ENCODE results near the gene KRT84. TPM values are rescaled to one million over a fixed set of nuclear protein-coding genes. Genes with fewer than 3 reads are reported as not detected.

The KRT84 gene, protein sequence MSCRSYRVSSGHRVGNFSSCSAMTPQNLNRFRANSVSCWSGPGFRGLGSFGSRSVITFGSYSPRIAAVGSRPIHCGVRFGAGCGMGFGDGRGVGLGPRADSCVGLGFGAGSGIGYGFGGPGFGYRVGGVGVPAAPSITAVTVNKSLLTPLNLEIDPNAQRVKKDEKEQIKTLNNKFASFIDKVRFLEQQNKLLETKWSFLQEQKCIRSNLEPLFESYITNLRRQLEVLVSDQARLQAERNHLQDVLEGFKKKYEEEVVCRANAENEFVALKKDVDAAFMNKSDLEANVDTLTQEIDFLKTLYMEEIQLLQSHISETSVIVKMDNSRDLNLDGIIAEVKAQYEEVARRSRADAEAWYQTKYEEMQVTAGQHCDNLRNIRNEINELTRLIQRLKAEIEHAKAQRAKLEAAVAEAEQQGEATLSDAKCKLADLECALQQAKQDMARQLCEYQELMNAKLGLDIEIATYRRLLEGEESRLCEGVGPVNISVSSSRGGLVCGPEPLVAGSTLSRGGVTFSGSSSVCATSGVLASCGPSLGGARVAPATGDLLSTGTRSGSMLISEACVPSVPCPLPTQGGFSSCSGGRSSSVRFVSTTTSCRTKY
- total RNA-seq (2022; extraction: Qiagen RNA extraction), result not detected in 5 replicates

DNA sequence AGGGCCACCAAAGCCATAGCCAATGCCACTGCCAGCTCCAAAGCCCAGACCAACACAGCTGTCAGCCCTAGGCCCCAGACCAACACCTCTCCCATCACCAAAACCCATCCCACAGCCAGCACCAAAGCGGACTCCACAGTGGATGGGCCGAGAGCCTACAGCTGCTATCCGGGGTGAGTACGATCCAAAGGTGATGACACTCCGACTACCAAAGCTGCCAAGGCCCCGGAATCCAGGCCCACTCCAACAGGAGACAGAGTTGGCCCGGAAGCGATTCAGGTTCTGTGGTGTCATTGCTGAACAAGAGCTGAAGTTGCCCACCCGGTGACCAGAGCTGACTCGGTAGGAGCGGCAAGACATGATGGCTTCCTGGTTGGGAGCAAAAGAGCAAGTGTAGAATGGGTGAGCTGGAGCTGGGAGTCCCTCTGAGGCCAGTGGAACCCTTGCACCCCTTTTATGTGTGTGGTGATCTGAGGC lies at the start of gene KRT84:
KRT84 (minus strand) TSS at position 427 of the 477 bp plus-strand sequence; CDS start at position 360, 67 bp downstream.

DNA sequence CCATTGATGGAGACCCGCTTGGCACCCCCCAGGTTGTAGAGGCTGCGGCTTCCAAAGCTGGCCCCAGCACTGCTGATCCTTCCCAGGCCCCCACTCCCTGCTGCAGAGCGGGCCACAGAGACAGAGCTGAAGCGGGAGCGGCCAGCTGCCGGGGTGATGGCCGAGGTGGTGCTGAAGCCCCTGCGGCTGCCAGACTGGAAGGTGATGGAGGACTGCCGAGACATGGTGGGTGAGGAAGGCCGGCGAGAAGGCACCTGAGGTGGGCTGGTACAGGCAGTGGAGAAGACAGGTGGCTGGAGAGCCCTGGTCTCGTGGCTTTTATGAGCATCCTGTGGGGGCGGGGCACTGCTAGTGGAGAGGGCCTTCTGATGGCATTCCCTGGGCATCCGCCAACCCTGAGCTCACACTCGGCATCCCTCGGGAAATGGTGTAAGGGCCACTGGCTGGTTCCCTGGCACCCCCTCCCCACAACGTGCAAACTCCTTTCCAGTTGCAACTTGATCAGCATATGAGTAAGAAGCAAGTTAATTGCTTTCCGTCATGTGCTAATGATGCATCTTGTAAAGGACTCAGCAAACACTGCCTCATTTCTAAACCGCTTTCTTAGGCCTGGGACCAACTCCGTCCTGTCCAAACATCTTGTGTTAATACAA lies 48.8 kb upstream of the KRT84 start, which contains the start of gene KRT75:
KRT75 (minus strand) TSS at position 291 of the 653 bp plus-strand sequence; CDS start at position 224, 67 bp downstream.

DNA sequence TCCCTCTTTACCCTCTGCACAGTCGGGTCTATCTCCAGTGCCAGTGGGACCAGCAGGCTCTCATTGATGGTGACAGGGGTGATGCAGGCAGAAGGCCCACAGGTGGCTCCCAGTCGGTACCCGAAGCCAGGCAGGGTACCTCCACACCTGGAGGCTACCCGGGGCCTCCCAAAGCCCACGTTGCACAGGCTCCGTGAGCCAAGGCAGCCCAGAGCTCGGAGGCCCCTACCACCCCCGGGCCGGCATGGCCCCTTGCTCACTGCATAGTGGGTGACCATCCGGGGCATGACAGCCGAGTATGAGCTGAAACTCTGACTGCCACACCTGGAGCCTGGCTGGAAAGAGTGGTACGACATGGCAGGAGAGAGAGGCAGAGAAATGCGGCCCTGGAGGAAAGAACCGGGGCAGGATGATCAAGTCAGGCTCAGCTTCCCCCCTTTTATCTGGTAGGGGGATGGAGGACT lies 20.5 kb upstream of the KRT84 start, which contains the start of gene KRT82:
KRT82 (minus strand) TSS at position 414 of the 464 bp plus-strand sequence; CDS start at position 356, 58 bp downstream.

DNA sequence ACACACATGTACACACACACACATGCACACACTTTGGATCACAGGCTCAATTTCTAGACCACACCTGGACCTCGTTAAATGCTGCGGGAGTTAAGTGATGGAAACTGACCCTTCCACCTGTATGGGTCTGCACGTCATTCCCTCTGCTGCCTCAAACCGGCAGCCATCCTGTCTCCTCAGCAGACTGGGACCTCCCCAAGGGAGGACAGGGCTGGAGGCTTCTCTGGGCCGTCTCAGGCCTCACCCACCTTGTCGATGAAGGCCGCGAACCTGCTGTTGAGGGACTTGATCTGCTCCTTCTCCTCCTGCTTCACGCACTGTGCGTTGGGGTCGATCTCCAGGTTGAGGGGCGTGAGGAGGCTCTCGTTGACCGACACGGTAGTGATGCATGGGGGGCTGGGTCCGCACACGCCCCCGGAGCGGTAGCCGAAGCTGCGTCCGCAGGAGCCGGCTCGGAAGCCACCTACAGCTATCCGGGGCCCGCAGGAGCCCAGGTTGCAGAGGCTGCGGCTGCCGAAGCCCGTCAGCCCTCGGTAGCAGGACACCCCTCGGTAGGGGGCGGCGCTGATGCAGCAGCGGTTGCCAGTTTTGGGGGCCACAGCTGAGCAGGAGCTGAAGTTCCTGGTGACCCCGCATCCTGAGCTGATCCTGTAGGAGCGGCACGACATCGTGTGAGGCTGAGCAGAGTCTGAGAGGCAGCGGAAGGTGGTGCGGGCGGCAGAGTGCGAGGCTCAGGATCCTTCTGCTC lies 18.5 kb downstream of the KRT84 start, which contains the start of gene KRT85:
KRT85 (minus strand) TSS at position 744 of the 748 bp plus-strand sequence; CDS start at position 668, 76 bp downstream.

Other genes with a start within 250 kb of the KRT84 start
- 26.5 to 44.3 TPM (median 38.1 TPM) in 5 replicates for gene KRT80, start 193.6 kb downstream of the KRT84 start, total RNA-seq (2022; extraction: Qiagen RNA extraction)
- 4,985 to 6,528 TPM (median 5,990 TPM) in 5 replicates for gene KRT7, start 152.4 kb downstream of the KRT84 start, total RNA-seq (2022; extraction: Qiagen RNA extraction)
- 26.6 to 30.4 TPM (median 27.1 TPM) in 5 replicates for gene KRT86, start 111.0 kb downstream of the KRT84 start, total RNA-seq (2022; extraction: Qiagen RNA extraction)
- 3,069 to 3,830 TPM (median 3,573 TPM) in 5 replicates for gene KRT81, start 94.1 kb downstream of the KRT84 start, total RNA-seq (2022; extraction: Qiagen RNA extraction)
- gene KRT83, start 64.3 kb downstream of the KRT84 start, total RNA-seq (2022; extraction: Qiagen RNA extraction), result 2.4 to 3.0 TPM (median 2.8 TPM) in 5 replicates
- gene KRT85, start 18.2 kb downstream of the KRT84 start, total RNA-seq (2022; extraction: Qiagen RNA extraction), result not detected in 5 replicates
- gene KRT82, start 20.7 kb upstream of the KRT84 start, total RNA-seq (2022; extraction: Qiagen RNA extraction), result not detected in 5 replicates
- gene KRT75, start 48.7 kb upstream of the KRT84 start, total RNA-seq (2022; extraction: Qiagen RNA extraction), result 0.08 to 0.20 TPM (median 0.14 TPM) in 5 replicates
- gene KRT6B, start 66.5 kb upstream of the KRT84 start, total RNA-seq (2022; extraction: Qiagen RNA extraction), result 0.03 to 0.06 TPM in 2 of 5 replicates, not detected in the others
- gene KRT6C, start 88.2 kb upstream of the KRT84 start, total RNA-seq (2022; extraction: Qiagen RNA extraction), result 0.07 TPM in 1 of 5 replicates, not detected in the others
- gene KRT6A, start 107.6 kb upstream of the KRT84 start, total RNA-seq (2022; extraction: Qiagen RNA extraction), result 11.5 to 16.2 TPM (median 14.0 TPM) in 5 replicates
- 0.46 to 1.5 TPM (median 0.70 TPM) in 5 replicates for gene KRT5, start 134.7 kb upstream of the KRT84 start, total RNA-seq (2022; extraction: Qiagen RNA extraction)
- 0.06 TPM in 1 of 5 replicates, not detected in the others for gene KRT71, start 167.5 kb upstream of the KRT84 start, total RNA-seq (2022; extraction: Qiagen RNA extraction)
- gene KRT74, start 188.2 kb upstream of the KRT84 start, total RNA-seq (2022; extraction: Qiagen RNA extraction), result not detected in 5 replicates
- not detected in 5 replicates for gene KRT72, start 215.8 kb upstream of the KRT84 start, total RNA-seq (2022; extraction: Qiagen RNA extraction)
- gene KRT73, start 232.9 kb upstream of the KRT84 start, total RNA-seq (2022; extraction: Qiagen RNA extraction), result not detected in 5 replicates